ENCODE measurements around the gene TRAFD1. TPM values are rescaled to one million over a fixed set of nuclear protein-coding genes. Genes with fewer than 3 reads are reported as not detected.

The TRAFD1 gene
- total and polyA plus RNA-seq, 2 of the 13 experiments (the other 11 are each of a cell fraction or from before 2014, with no cell fraction given), result 9.5 to 20.9 TPM

DNA sequence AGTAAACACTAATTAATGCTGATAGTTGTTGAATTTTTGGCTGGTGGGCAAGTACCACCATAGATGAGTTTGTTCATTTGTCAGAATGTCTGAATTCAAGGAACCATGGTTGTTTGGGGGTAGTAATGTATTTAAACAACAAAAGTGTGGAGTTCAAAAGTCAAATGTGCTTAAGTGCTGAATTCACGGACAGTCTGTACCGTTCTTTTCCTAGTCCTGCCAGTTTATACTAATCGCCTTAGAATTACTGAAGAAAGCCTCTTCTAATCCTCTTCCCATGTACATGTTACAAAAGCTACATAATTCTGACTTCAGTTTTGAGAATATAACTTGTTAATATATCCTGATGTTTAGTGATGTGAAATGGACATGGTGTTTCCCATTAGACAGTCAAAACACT lies 19.5 kb upstream of the TRAFD1 start:
- H3K4me2 ChIP-seq (ENCODE audit: low read depth, low read length), result peak overlapping the region; percentile 82
- peaks cover 30% of the 10 kb centered on the region for H4K20me1 ChIP-seq (ENCODE audit: insufficient read depth, low read length)
- no peaks in the 10 kb centered on the region; a peak in 1 of 5 replicates for H3K27me3 ChIP-seq (ENCODE audit: control insufficient read depth in 1 of 2, insufficient read depth in 2 of 2, low read length in 2 of 2)
- no peak overlapping the region for H3K27ac ChIP-seq (ENCODE audit: extremely low read length, insufficient read depth, low read length)
- ATAC-seq (no peak), FAIRE-seq (no peak), DNase-seq (ENCODE audit: low spot score) (no peak)
- intact Hi-C loops (cut with micrococcal nuclease; ENCODE audit: unreplicated experiment), result no loop called here
- no TSS peak for BruUV-seq (replicated peaks)
- peaks cover 73% of the 10 kb centered on the region for H3K79me2 ChIP-seq (ENCODE audit: insufficient read depth, low read length)
- no peaks in the 10 kb centered on the region for H3K9me3 ChIP-seq (ENCODE audit: low read length)
- POLR2A ChIA-PET, result interaction anchor here (2.5 to 9.5 kb wide), 3 partner anchors 11 to 93 kb away, joined by 10 to 85 read pairs (median 12); partner anchors contain the start of genes ERP29, TMEM116 and TRAFD1
- WGBS (ENCODE audit: low lambda C conversion rate), result 67% methylated on average over 3 of the region's 3 CpGs
- CTCF ChIA-PET (ENCODE audit: low intra/inter-chr PET ratio, low total read pairs), result no interaction called here
- TF ChIP-seq HDAC2 (CRISPR knock-in tag; IDR thresholded peaks at IDR 0.05) (no peak), RBFOX2 (IDR thresholded peaks at IDR 0.05; ENCODE audit: low read depth, low read length) (0 out of 2 replicates have a peak, but pooled peaks have one; percentile 7)
- TF ChIP-seq, protein P1, sequence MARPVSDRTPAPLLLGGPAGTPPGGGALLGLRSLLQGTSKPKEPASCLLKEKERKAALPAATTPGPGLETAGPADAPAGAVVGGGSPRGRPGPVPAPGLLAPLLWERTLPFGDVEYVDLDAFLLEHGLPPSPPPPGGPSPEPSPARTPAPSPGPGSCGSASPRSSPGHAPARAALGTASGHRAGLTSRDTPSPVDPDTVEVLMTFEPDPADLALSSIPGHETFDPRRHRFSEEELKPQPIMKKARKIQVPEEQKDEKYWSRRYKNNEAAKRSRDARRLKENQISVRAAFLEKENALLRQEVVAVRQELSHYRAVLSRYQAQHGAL (CRISPR knock-in tag; IDR thresholded peaks at IDR 0.05; ENCODE audit: not compliant biosample characterization), result no peak
- peaks cover 46% of the 10 kb centered on the region for H3K4me1 ChIP-seq (ENCODE audit: insufficient read depth, low read length)
- peaks cover 2 to 17% of the 10 kb centered on the region in 2 experiments; a peak in 4 of 5 replicates for H3K36me3 ChIP-seq (replicated peaks in 1 of 2; ENCODE audit: control insufficient read depth in 1 of 2, insufficient read depth in 2 of 2, low read length in 2 of 2)
- H3K4me3 ChIP-seq (replicated peaks in 1 of 3; ENCODE audit: insufficient read depth in 1 of 3, low read depth in 2 of 3, low read length in 3 of 3), result 0 out of 6 replicates have a peak overlapping the region, but pooled peaks of 1 of the 3 experiments have one; percentile 17
- H3K9ac ChIP-seq (ENCODE audit: insufficient read depth, low read depth, low read length), result no peak overlapping the region
- no peak overlapping the region for H2AFZ ChIP-seq (ENCODE audit: low read length)
- in situ Hi-C loops (cut with HindIII; ENCODE audit: extremely low pct_ligation_motif_present, low pct_unique_long_range_greater_than_20kb), result no loop called here

DNA sequence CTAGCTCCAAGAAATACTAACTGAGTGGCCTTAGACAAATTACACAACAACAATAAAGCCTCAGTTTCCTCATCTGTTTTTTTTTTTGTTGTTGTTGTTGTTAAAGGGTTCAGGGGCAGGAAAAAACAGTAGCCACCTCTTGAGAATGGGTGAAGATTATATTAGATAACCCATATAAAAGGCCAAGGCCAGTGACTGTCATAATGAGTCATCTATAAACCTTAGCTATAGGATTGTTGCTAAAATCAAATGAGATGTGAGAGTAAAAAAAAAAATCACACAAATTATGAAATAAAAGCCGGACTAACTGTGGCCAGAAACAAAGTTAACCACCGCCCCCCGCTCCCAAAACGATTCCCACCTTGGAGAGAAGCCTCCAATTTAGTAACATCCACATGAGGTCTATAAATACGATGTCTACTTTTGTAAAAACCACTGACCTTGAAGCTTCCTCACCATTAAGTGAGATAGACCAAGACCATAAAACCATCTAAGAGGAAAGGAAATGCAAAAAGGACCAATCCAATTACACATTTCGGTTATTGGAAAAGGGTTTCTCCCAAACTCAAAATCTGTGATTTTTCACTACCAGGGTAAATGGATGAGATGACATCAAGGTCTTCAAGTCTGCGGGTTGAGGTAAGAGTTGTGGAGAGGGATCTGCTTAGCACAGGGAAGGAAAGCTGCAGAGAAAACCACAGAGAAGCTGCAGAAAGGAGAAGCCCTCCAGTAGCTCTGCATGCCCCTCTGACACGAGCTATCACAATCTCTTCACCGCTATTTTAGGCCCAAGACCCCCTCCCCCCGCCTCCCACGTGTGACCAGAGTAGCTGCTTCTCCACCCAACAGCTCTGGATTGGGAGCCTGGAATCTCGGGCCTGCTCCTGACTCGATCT lies 17.8 kb upstream of the TRAFD1 start:
- peaks cover 63% of the 10 kb centered on the region for H3K4me1 ChIP-seq (ENCODE audit: insufficient read depth, low read length)
- no peak for ATAC-seq
- POLR2A ChIA-PET, result interaction anchor here (1.2 to 9.5 kb wide), 4 partner anchors 9 to 94 kb away, joined by 10 to 85 read pairs (median 11); partner anchors contain the start of genes ERP29, TMEM116 and TRAFD1
- 10% methylated on average over 8 of the region's 13 CpGs for WGBS (ENCODE audit: low lambda C conversion rate)
- intact Hi-C loops (cut with micrococcal nuclease; ENCODE audit: unreplicated experiment), result no loop called here
- peak; percentile 23 for FAIRE-seq
- H3K4me2 ChIP-seq (ENCODE audit: low read depth, low read length), result peak overlapping the region; percentile 82
- no peaks in the 10 kb centered on the region; a peak in 1 of 5 replicates for H3K27me3 ChIP-seq (ENCODE audit: control insufficient read depth in 1 of 2, insufficient read depth in 2 of 2, low read length in 2 of 2)
- H3K9ac ChIP-seq (ENCODE audit: insufficient read depth, low read depth, low read length), result peak overlapping the region; percentile 89
- peak overlapping the region; percentile 63 to 91 (median 90) for H3K4me3 ChIP-seq (replicated peaks in 1 of 3; ENCODE audit: insufficient read depth in 1 of 3, low read depth in 2 of 3, low read length in 3 of 3)
- peak overlapping the region; percentile 93 for H3K27ac ChIP-seq (ENCODE audit: extremely low read length, insufficient read depth, low read length)
- no peak for DNase-seq (ENCODE audit: low spot score)
- H3K79me2 ChIP-seq (ENCODE audit: insufficient read depth, low read length), result peaks cover 63% of the 10 kb centered on the region
- BruUV-seq (replicated peaks), result TSS peak; percentile 47
- in situ Hi-C loops (cut with HindIII; ENCODE audit: extremely low pct_ligation_motif_present, low pct_unique_long_range_greater_than_20kb), result no loop called here
- peaks cover 28% of the 10 kb centered on the region for H4K20me1 ChIP-seq (ENCODE audit: insufficient read depth, low read length)
- CTCF ChIA-PET (ENCODE audit: low intra/inter-chr PET ratio, low total read pairs), result no interaction called here
- no peaks in the 10 kb centered on the region for H3K9me3 ChIP-seq (ENCODE audit: low read length)
- peaks cover 0 to 10% of the 10 kb centered on the region in 2 experiments; a peak in 3 of 5 replicates for H3K36me3 ChIP-seq (replicated peaks in 1 of 2; ENCODE audit: control insufficient read depth in 1 of 2, insufficient read depth in 2 of 2, low read length in 2 of 2)
- H2AFZ ChIP-seq (ENCODE audit: low read length), result no peak overlapping the region
- TF ChIP-seq, protein P2, sequence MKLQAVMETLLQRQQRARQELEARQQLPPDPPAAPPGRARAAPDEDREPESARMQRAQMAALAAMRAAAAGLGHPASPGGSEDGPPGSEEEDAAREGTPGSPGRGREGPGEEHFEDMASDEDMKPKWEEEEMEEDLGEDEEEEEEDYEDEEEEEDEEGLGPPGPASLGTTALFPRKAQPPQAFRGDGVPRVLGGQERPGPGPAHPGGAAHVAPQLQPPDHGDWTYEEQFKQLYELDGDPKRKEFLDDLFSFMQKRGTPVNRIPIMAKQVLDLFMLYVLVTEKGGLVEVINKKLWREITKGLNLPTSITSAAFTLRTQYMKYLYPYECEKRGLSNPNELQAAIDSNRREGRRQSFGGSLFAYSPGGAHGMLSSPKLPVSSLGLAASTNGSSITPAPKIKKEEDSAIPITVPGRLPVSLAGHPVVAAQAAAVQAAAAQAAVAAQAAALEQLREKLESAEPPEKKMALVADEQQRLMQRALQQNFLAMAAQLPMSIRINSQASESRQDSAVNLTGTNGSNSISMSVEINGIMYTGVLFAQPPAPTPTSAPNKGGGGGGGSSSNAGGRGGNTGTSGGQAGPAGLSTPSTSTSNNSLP (IDR thresholded peaks at IDR 0.05; ENCODE audit: low read depth, low read length), result no peak
- 0 out of 2 replicates have a peak, but pooled peaks have one; percentile 56 for TF ChIP-seq NCOA1 (CRISPR knock-in tag; IDR thresholded peaks at IDR 0.05)
- TF ChIP-seq RBFOX2 (IDR thresholded peaks at IDR 0.05; ENCODE audit: low read depth, low read length), result no peak
- TF ChIP-seq ZFP62 (CRISPR knock-in tag; IDR thresholded peaks at IDR 0.05), result no peak
- TF ChIP-seq, protein P3, sequence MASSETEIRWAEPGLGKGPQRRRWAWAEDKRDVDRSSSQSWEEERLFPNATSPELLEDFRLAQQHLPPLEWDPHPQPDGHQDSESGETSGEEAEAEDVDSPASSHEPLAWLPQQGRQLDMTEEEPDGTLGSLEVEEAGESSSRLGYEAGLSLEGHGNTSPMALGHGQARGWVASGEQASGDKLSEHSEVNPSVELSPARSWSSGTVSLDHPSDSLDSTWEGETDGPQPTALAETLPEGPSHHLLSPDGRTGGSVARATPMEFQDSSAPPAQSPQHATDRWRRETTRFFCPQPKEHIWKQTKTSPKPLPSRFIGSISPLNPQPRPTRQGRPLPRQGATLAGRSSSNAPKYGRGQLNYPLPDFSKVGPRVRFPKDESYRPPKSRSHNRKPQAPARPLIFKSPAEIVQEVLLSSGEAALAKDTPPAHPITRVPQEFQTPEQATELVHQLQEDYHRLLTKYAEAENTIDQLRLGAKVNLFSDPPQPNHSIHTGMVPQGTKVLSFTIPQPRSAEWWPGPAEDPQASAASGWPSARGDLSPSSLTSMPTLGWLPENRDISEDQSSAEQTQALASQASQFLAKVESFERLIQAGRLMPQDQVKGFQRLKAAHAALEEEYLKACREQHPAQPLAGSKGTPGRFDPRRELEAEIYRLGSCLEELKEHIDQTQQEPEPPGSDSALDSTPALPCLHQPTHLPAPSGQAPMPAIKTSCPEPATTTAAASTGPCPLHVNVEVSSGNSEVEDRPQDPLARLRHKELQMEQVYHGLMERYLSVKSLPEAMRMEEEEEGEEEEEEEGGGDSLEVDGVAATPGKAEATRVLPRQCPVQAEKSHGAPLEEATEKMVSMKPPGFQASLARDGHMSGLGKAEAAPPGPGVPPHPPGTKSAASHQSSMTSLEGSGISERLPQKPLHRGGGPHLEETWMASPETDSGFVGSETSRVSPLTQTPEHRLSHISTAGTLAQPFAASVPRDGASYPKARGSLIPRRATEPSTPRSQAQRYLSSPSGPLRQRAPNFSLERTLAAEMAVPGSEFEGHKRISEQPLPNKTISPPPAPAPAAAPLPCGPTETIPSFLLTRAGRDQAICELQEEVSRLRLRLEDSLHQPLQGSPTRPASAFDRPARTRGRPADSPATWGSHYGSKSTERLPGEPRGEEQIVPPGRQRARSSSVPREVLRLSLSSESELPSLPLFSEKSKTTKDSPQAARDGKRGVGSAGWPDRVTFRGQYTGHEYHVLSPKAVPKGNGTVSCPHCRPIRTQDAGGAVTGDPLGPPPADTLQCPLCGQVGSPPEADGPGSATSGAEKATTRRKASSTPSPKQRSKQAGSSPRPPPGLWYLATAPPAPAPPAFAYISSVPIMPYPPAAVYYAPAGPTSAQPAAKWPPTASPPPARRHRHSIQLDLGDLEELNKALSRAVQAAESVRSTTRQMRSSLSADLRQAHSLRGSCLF (CRISPR knock-in tag; IDR thresholded peaks at IDR 0.05; ENCODE audit: borderline replicate concordance), result no peak
